ENCODE data around the gene DENND2C.

Gene DENND2C, protein sequence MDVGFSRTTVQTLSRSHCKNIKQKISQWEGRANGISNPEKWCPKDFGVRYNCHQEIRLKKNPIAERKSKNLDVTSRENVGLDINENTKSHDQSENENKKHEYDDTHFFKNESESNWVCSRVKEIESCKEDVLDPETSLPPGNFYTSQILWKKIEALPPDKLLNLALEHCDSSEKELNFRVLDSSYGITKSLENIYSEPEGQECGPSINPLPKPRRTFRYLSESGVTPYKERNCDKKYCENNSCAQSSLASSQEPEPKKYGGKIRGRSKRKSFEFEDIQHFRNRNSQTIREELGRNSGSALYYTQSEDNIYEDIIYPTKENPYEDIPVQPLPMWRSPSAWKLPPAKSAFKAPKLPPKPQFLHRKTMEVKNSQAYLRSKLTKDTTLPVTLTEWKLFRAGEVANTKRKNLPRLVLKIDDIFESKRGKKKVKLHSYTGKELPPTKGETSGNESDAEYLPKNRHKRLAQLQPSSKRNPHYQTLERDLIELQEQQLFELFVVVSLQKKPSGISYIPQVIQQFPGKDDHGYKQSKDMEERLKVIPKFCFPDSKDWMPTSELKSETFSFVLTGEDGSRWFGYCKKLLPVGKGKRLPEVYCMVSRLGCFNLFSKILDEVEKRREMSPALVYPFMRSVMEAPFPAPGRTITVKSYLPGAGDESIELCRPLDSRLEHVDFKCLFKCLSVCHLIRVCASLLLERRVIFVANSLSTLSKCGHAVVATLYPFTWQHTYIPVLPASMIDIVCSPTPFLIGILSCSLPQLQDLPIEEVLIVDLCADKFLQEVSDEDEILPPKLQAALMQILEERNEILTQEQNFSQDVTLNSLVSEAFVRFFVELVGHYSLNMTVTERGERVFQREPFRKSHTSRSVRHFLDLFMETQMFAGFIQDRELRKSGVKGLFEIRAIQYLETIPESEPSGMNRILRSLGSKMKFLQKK

DNA sequence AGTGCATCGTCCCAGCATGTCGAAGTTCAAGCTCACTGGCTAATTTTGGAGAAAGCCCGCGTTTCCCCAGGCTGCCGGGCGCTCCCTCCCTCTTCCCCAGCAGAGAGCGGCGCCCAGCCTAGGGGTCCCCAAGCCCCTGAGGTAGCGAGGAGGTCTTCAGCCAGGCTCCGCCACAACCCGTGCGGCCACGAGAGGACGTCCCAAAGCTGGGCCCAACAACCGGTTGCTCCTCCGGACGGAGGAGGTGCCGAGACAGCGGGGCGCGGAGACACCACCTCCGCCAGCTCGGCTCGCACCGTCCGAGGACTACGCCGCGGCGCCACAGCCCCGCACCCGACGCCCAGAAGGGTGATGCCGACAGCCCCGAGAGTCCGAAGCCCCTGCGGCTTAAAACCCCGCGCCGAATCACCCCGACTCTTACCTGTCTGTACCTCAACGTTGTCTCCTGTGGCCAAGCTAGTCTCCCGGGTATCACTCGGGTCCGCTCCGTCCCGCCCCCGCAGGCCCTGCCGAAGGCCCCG, at the start of gene DENND2C:
Gene DENND2C, minus strand, starts transcription at position 488 of the 521 bp plus-strand sequence. CDS start 44,065 bp downstream, outside the sequence.
- DNase-seq = no peak

GRCh38 chr1:114719424-114719787, 49.6 kb upstream of the DENND2C start:
- DNase-seq = no peak

DNA sequence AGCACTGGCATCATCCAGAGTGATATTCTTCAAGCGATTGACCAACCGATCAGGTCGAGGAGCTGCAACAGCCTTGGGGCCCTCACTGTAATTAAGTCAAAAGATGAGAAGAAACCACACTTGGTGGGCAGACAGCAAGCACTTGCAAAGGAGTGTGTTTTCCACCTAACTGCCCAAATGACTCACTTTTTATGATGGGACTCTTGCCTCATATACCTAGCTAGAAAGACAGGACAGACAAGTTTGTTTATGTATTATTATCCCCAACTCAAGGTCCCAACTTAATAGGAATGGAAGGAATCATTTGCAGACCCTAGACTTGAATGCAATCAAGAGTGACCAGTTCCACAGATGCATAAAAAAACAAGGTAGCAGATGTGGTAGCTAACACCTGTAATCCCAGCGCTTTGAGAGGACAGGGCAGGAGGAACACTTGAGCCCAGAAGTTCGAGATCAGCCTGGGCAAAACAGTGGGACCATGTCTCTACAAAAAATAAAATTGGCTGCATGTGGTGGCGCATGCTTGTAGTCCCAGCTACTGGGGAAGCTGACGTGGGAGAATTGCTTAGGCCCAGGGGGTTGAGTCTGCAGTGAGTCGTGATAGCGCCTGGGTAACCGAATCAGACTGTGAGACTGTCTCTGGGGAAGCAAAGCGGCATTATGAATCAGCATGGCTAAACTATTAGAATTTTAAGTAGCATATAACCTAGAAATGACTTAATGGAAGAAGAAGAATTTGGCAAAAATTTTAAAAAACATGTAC, 49.0 kb upstream of the DENND2C start:
- DNase-seq = no peak

DNA sequence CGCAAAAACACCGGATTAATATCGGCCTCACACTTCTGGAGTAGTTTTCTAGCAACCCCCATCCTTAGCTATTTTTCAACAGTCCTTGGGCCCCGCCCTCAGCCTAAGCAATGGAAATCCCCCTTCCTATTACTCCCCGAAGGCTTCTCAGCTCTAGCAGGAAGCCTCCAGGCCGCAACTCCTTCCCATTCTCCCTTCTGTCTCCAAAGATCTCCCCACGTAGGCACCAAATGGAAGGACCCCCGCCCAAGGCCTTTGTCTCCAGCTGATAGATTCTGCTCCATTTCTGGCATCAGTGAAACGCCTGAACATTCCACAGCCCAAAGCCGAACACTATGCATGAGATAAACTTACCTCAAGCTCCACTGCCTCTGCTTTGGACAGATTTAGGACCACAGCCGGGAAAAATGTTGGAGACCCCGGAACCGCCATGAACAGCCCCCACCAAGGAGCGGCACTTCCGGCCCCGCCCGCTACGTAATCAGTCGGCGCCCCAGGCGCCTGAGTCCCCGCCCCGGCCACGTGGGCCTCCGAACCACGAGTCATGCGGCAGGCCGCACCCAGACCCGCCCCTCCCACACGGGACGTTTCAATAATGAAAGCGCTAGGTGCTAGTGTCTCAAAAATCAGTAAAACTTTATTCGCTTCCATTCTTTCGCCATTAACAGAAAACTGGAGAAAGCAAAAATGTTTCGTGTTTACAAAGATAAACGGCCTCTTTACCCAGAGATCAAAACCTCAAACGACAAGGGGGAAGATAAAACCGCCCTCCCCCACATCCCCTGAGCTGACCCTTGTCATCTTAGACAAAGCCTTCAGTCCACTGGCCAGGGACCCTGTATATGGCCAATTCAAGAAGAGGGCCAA, 46.7 kb upstream of the DENND2C start, which contains the start of gene NRAS:
Gene NRAS, minus strand, starts transcription at position 468 of the 867 bp plus-strand sequence. CDS start 611 bp downstream, outside the sequence.
- DNase-seq = peak; percentile 90

DNA sequence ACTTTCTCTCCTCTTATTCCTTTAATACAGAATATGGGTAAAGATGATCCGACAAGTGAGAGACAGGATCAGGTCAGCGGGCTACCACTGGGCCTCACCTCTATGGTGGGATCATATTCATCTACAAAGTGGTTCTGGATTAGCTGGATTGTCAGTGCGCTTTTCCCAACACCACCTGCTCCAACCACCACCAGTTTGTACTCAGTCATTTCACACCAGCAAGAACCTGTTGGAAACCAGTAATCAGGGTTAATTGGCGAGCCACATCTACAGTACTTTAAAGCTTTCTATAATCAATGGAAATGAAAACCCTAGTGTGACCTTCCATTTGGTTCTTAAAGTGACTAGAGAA, 46.1 kb upstream of the DENND2C start:
- DNase-seq = no peak

DNA sequence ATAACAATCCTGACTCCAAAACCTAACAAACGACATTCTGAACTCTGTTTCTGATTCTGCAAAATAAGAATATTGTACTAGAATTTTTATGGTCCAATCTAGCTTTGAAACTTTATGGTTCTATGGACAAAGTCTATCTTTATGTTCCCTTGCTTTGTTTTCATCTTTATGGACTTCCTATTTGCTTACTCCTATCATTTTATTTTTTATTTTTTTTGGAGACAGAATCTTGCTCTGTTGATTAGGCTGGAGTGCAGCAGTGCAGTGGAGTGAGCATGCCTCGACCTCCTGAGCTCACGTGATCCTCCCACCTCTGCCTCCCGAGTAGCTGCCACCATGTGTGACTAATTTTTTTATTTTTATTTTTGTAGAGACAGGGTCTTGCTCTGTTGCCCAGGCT, 43.1 kb upstream of the DENND2C start:
- no peak for DNase-seq

DNA sequence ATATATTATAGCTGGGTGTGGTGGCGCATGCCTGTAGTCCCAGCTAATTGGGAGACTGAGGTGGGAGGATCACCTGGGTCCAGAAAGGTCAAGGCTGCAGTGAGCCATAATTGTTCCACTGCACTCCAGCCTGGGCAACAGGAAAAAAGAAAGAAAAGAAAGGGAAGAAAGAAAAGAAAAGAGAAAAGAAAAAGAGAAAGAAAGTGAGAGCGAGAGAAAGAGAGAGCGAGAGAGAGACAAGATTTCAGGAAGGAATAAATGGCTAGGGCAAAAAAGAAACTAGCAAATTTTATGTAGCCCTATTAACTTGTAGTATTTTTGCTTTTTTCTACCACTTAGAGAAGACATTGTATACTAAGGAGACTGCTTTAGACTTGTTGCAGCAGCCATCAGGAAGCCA, 40.5 kb upstream of the DENND2C start:
- no peak for DNase-seq

DNA sequence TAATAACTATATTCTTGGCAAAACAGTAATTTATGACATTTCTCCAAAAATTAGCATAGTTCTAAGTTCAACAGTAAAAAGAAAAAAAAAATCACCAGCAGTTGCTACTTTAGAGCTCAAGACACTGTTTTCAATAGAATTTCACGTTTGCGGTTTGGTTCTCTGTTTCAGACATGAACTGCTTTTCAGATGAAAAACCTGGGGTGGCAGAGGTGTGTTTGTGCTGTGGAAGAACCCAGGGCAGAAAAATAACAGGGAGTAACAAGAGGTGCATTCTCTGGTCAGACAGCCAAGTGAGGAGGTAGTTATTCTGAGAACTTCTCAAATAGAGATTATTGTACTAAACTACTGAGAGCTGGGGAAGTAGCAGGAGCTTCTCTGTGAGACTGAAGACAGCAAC, 37.8 kb upstream of the DENND2C start:
- no peak for DNase-seq

DNA sequence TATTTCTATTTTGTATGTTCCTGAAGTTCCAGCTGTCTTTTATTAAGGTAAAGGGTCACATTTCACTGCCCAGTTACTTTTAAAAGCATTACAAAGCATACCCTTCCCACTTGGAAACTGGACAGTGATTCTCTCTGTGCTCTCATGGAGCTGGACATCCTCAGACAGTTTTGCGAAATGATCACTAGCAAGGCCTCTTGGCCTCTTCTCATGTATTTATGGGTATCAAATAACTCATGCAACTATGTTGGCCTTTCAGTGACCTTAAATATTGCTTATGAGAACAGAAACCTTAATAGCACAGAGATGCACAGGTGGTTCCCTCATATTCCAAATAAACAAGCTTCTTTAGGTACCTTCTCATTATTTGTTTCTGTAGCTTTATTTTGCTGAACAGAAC, 33.4 kb upstream of the DENND2C start:
- DNase-seq = no peak

GRCh38 chr1:114702737-114703136, 32.9 kb upstream of the DENND2C start:
- no peak for DNase-seq

DNA sequence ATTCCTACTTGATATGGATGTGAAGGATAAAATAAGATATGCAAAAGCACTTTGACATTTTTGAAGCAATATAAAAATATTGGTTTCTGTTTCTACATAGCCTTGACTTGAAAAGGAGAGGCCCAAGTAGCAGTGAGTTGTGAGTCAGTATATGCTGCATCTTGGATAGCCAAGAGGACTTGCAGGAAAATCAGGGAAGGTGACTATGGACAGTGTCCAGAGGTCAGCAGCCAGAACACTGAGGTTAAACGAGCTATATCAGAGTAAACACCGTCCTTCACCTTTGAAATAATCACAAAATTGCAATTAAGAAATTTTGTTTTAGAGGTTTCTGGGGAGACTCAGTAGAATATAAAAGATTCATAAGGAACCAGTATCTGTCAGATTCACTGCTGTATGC, 32.1 kb upstream of the DENND2C start:
- DNase-seq = no peak

DNA sequence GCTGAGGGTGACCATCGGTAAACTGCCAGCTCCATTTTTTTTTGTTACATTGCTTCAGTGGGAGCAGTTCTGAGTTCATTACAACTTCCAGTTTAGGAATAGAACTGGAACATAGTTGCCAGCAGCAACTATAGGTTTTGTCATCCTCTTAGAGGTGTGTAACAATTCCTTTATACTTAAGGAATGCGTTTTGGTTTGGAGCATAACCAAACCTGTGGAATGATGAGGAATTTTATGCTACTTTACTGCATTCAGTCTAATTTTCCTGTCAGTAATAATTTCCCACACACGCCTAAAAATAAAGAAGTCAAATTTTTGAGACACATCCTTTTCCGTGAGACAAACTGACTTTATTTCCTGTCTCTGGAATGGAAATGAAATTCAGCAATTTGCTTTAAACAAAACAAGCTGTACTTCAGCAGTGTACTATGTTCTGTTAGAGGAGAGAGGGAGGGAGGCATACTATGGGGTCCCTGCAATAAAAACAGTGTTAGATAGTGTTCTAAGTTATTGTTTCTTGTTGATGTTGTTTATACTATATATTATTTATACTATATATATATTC, 30.3 kb upstream of the DENND2C start:
- no peak for DNase-seq

DNA sequence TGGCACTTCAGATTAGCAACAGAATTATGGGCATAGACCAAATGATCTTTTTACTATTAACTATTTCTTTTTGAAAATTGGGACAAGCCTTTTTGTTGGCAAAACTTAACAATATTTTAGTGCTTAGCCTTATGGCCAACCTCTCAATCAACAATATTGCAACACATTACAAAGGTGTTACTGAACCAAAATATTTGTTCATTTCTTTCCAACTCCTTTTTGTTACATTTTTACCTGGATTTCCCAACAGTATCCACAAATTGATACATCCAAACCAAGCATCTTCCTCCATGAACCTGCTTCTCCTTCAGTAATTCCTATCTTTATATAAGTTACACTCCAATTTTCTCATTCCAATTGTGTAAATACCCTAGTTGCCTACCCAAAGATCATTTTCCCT, 27.0 kb upstream of the DENND2C start:
- no peak for DNase-seq

- DNase-seq = no peak
These were observed 25.7 kb upstream of the DENND2C start, which contains the start of gene AMPD1 for GRCh38 chr1:114695430-114696058. Gene AMPD1, minus strand, starts transcription at chr1:114695546. Its CDS starts 75 bp downstream, at chr1:114695471.

- no peak for DNase-seq
These were observed 24.9 kb upstream of the DENND2C start for GRCh38 chr1:114694540-114695310.

- DNase-seq = no peak
These were observed 23.1 kb upstream of the DENND2C start for GRCh38 chr1:114692947-114693346.

DNA sequence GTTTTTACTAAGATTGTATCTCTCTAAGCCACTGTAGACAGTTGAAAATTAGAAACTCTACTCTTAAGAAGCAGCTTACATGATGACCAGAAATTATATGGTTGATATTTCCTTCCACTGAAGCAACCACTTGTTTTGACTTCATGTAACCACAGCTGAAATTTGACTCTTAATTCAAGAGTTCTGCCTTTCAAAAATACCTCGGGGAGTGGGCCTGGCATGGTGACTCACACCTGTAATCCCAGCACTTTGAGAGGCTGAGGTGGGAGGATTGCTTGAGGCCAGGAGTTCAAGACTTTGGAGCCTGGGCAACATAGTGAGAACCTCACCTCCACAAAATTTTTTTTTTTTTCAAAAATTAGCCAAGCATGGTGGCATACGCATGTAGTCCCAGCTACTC, 21.2 kb upstream of the DENND2C start:
- no peak for DNase-seq

GRCh38 chr1:114690148-114690547, 20.3 kb upstream of the DENND2C start:
- no peak for DNase-seq

GRCh38 chr1:114688526-114688925, 18.7 kb upstream of the DENND2C start:
- DNase-seq = no peak

- DNase-seq = no peak
These were observed 16.0 kb upstream of the DENND2C start for GRCh38 chr1:114685851-114686250.

All from NK-92 treated with Interleukin-12 subunit alpha and Interleukin-12 subunit beta, amount 100 ng/mL, for 24 hours (cell line).